ENCODE results near the gene ARHGAP26.

The ARHGAP26 gene

GRCh38 chr5:143153332-143154119 lies 383.3 kb downstream of the ARHGAP26 start:
- DNase-seq = no peak

DNA sequence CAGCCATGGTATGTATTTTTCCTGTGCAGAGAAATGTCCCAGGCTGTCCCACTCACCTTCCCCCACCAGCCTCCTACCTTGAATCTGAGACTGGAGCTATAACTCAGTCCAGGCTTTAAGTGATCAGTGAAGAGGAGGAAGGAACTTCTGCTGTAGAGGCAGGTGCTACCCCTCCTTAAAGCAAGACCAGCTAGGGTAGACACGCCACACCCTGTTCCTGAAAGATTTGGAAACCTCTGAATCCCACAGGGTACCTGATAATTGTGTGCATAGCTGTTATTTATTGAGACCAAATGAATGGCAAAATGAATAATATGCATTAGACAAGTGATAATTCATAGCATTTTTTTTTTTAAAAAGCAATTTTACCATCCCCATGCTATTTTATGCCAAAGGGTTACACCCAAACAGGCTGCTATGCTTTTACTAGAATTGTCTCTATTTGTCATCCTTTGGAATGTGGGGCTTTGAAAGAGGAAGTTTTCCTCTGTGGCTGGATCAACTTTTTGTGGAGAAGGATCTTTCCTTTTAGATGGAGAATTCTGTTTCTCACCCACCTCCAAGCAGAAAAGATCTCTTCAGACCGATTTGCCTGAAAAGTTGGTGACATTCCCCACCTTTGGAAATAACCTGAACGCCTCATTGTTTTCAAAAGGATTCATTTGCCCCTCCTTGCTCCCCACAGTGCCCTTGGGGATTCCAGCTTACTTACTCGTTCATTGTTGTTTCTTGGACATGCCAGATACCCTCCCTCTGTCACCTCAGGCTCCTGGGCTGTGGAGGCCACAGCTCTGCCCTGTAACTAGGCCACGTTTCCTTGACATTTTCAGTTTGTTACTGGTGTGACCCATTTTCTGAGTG lies 384.6 kb downstream of the ARHGAP26 start:
- no peak for DNase-seq

DNA sequence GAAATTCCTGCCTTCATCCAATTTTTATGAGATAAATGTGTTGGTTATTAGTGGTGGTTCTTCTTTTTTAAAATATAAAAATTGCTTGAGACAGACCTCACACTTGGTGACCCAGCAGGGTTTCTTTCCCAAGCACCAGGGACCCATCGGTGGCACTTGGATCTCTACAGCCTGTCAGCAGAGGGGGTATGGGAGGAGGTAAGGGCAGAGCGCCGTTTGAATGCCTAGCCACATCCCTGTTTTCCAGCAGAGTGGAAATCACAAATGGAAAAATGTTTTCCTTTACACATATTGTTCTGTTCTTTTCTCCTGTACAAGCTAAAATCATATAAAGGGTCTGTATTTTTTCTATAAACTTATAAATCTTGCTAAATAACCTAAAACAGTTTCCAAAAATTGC lies 385.3 kb downstream of the ARHGAP26 start:
- no peak for DNase-seq

DNA sequence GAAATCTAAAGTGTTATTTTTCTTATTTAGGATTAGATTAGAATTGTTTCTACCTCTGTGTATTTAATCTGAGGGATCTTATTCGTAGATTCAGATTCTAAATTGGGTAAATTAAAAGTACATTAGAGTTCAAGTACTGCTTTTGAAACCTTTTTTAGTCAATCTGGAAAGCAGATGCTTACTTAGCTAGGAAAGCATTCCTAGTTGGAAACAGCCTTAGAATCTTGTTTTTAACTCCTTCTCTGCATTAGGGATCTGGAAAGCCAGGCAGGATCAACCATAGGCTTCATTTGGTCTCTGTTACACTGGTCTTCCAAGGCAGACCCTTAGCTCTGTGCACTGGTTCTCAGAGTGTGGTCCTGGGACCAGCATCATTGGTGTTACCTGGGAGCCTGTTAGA lies 385.9 kb downstream of the ARHGAP26 start:
- no peak for DNase-seq

- DNase-seq = no peak
Observed at GRCh38 chr5:143156572-143156971, 386.4 kb downstream of the ARHGAP26 start.

GRCh38 chr5:143159031-143159430 lies 388.9 kb downstream of the ARHGAP26 start:
- no peak for DNase-seq

DNA sequence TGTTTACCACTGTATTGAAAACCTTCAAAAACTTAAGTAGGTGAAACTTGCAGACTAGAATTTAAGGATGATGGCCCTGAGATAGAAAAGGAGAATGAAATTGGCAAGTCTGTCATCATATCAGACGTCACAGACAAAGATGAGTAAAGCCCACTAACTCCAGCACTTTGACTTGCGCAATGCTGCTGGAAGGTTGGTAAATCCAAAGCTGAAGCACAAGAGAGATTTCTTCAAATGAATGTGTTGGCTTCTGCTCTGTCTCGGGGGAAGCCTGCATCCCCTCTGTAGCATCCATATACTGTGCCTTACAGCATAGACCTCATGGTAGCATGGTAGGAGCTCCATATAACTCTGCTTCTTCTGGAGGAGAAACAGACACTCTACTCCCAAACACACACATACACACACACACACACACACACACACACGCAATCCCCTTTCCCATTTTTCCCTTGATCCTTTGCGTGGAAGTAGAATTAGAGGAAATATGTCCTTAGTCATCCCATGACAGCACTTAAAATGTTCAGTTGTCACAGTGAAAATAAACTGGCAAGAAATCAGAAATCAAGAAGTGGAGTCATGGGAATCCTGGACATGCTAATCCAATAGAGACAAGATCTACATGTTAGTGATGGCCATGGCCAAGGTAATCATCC lies 391.8 kb downstream of the ARHGAP26 start:
- no peak for DNase-seq

DNA sequence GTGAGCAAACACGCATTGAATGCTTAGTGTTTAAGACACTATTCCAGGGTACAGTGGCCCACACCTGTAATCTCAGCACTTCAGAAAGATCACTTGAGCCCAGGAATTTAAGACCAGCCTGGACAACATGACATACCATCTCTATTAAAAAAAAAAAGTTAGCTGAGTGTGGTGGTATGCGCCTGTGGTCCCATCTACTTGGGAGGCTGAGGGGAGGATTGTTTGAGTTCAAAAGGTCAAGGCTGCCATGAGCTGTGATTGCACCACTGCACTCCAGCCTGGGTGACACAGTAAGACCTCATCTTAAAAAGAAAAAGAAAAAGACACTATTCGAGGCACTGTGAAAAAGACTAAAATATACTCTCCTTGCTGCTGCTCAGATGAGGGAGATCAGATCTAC lies 392.6 kb downstream of the ARHGAP26 start:
- DNase-seq = no peak

GRCh38 chr5:143164557-143164956 lies 394.4 kb downstream of the ARHGAP26 start:
- no peak for DNase-seq

GRCh38 chr5:143165049-143165880 lies 395.1 kb downstream of the ARHGAP26 start:
- DNase-seq = no peak

GRCh38 chr5:143166090-143166489 lies 395.9 kb downstream of the ARHGAP26 start:
- DNase-seq = no peak

- no peak for DNase-seq
Observed at GRCh38 chr5:143166661-143167420, 396.7 kb downstream of the ARHGAP26 start.

DNA sequence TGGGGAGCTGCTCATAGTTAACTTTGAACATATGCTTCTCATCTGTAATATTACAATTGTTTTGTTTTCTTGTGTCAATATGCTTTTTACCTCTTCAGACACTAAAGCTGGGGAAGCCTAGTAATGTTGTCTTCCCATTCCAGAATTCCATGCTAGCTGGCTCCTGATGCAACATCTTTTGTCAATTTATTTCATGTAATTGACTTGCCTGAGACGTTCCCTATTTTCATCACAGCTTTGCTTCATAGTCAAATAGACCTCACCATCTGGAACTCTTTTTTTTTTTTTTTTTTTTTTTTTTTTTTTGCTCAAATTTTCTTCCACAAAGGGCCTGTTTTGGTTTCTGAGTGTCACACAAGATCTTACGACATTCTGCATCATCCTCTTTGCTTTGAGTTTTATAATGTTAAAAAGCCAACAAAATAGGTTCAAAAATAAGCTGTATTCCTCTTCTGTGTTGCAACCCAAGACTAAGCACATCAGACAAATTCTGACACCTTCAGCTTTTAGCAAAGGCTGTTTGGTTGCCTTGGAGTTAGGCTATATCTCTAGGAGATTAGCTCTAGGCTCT lies 398.1 kb downstream of the ARHGAP26 start:
- DNase-seq = no peak

- DNase-seq = no peak
Observed at GRCh38 chr5:143168921-143169810, 399.0 kb downstream of the ARHGAP26 start.

DNA sequence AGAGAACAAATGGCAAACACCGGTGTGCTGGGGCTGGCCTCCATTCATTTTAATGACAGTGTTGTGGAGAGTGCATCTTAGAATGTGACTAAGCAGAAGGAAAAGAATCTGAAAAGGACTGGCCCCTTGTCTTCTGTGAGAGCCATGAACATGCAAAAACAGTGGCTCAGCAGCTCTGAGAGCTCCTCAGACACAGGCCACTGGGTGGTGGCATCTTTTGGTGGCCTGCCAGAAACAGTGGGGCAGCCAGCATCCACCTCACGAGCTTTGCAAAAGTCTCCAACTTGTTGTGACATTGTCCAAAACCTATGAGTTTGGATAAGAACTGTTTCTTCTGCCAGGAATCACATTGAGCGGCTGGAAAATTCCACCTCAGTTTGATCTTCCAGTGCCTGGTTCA lies 399.9 kb downstream of the ARHGAP26 start:
- DNase-seq = no peak

GRCh38 chr5:143170977-143171376 lies 400.8 kb downstream of the ARHGAP26 start:
- no peak for DNase-seq

- no peak for DNase-seq
Observed at GRCh38 chr5:143172739-143173138, 402.6 kb downstream of the ARHGAP26 start.

DNA sequence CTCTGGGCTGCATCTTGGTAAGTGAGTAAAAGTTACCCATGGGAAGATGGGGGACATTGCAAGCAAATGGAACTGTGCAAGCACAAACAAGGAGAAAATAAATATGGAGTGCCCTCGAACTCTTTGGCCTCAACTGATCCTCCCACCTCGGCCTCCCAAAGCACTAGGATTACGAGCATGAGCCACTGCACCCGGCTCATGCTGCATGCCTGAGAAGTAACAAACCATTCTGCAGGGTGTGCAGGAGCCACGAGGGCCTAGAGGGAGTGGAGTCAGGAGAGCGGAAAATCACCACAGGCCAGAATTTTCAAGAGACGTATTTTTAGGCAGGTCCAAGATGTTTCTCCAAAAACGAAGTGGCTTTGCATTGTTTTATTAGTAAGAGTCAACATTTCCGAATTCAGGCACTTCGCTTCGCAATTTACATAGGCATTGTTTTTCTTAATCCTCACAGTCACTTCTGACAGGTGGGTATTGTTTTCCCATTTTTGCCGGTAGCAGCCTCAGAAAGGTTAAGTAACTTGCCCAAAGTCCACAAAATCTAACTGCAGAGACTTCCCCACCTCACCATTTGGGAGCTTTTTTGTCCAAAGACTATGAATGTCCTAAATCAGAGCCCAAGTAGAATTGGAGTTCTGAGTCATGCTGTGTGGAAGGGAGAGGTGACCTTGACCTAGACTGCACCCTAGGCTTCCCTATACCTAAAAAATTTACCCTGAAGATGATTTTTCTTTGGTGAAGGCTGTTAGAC lies 403.1 kb downstream of the ARHGAP26 start:
- no peak for DNase-seq

- DNase-seq = no peak
Observed at GRCh38 chr5:143174714-143175398, 404.7 kb downstream of the ARHGAP26 start.

All from NCI-H1436 treated with DMSO at 0.1 percent for 48 hours (cell line).